H9 (cell line): ENCODE data around the gene CDH1. TPM values are rescaled to one million over a fixed set of nuclear protein-coding genes. Genes with fewer than 3 reads are reported as not detected.

Experiments used
- DNase-seq: peaks from one replicate; pipeline ENCODE4 v3.0.0-alpha.2; 2017
- H2AFZ ChIP-seq: one replicate; pipeline ENCODE4 v1.6.1; 2013; ENCODE audit warnings: mild to moderate bottlenecking, low read length, control low read depth, moderate library complexity
- H2AK5ac ChIP-seq: 2 replicates; pipeline ENCODE4 v1.6.1; 2013; ENCODE audit warnings: low read length, control low read depth, mixed read lengths; ENCODE audit not compliant: insufficient read length
- H2BK120ac ChIP-seq: one replicate; pipeline ENCODE4 v1.6.1; 2013; ENCODE audit warnings: low read depth, mild to moderate bottlenecking, low read length, control low read depth, inconsistent platforms; ENCODE audit not compliant: poor library complexity, severe bottlenecking
- H2BK12ac ChIP-seq: 2 replicates; pipeline ENCODE4 v1.6.1; 2013; ENCODE audit warnings: low read length, control low read depth, mixed read lengths, low read depth; ENCODE audit not compliant: insufficient read length
- H2BK15ac ChIP-seq: 2 replicates; pipeline ENCODE4 v1.6.1; 2013; ENCODE audit warnings: low read depth, low read length, control low read depth
- H2BK20ac ChIP-seq: one replicate; pipeline ENCODE4 v1.6.1; 2013; ENCODE audit warnings: low read depth, mild to moderate bottlenecking, low read length, control low read depth, inconsistent platforms; ENCODE audit not compliant: poor library complexity, severe bottlenecking
- H2BK5ac ChIP-seq: 2 replicates; pipeline ENCODE4 v1.6.1; 2013; ENCODE audit warnings: low read length, control low read depth, mixed read lengths; ENCODE audit not compliant: insufficient read length
- H3K14ac ChIP-seq: 2 replicates; pipeline ENCODE4 v1.6.1; 2013; ENCODE audit warnings: low read length, control low read depth; ENCODE audit not compliant: insufficient read depth
- H3K18ac ChIP-seq: 2 replicates; pipeline ENCODE4 v1.6.1; 2013; ENCODE audit warnings: low read depth, mild to moderate bottlenecking, mixed read lengths, low read length, control low read depth; ENCODE audit not compliant: insufficient read length
- H3K23ac ChIP-seq: 2 replicates; pipeline ENCODE4 v1.6.1; 2013; ENCODE audit warnings: low read length, control low read depth, mixed read lengths, low read depth; ENCODE audit not compliant: insufficient read length
- H3K23me2 ChIP-seq: 2 replicates; pipeline ENCODE4 v1.6.1; 2013; ENCODE audit warnings: low read depth, mild to moderate bottlenecking, mixed read lengths, low read length, control low read depth; ENCODE audit not compliant: insufficient read length, poor library complexity, severe bottlenecking
- H3K27ac ChIP-seq: 2 replicates; pipeline ENCODE4 v1.5.1; 2013; ENCODE audit warnings: low read length, control low read depth, mixed read lengths, low read depth; ENCODE audit not compliant: insufficient read length
- H3K27me3 ChIP-seq: 2 replicates; pipeline ENCODE4 v1.6.1; 2013; ENCODE audit warnings: low read length, control low read depth, inconsistent platforms; ENCODE audit not compliant: insufficient read depth
- H3K4ac ChIP-seq: 2 replicates; pipeline ENCODE4 v1.6.1; 2013; ENCODE audit warnings: low read depth, mild to moderate bottlenecking, control low read depth, inconsistent platforms, low read length, moderate library complexity
- H3K4me1 ChIP-seq: 2 replicates; pipeline ENCODE4 v1.6.1; 2013; ENCODE audit warnings: low read length, control low read depth, inconsistent platforms; ENCODE audit not compliant: insufficient read depth
- H3K4me2 ChIP-seq: 2 replicates; pipeline ENCODE4 v1.6.1; 2013; ENCODE audit warnings: low read length, control low read depth, mixed read lengths; ENCODE audit not compliant: insufficient read length, insufficient read depth
- H3K56ac ChIP-seq: 2 replicates; pipeline ENCODE4 v1.6.1; 2013; ENCODE audit warnings: low read depth, mild to moderate bottlenecking, mixed read lengths, low read length, control low read depth; ENCODE audit not compliant: insufficient read length
- H3K79me1 ChIP-seq: 2 replicates; pipeline ENCODE4 v1.6.1; 2013; ENCODE audit warnings: low read depth, mild to moderate bottlenecking, moderate library complexity, low read length, control low read depth, inconsistent platforms; ENCODE audit not compliant: insufficient read depth, poor library complexity, severe bottlenecking
- H3K79me2 ChIP-seq: 2 replicates; pipeline ENCODE4 v1.6.1; 2013; ENCODE audit warnings: low read length, control low read depth, inconsistent platforms; ENCODE audit not compliant: insufficient read depth
- H3K9ac ChIP-seq: 2 replicates; pipeline ENCODE4 v1.6.1; 2013; ENCODE audit warnings: low read length, control low read depth, mixed read lengths; ENCODE audit not compliant: insufficient read length; ENCODE audit errors: extremely low read depth
- H3K9me3 ChIP-seq: one replicate; pipeline ENCODE4 v1.6.1; 2013; ENCODE audit warnings: low read depth, low read length, inconsistent platforms; ENCODE audit not compliant: control insufficient read depth
- H3T11ph ChIP-seq: one replicate; pipeline ENCODE4 v1.6.1; 2013; ENCODE audit warnings: mild to moderate bottlenecking, low read length, control low read depth, inconsistent platforms
- H4K20me1 ChIP-seq: one replicate; pipeline ENCODE4 v1.6.1; 2013; ENCODE audit not compliant: control insufficient read depth, insufficient read length, insufficient read depth
- H4K5ac ChIP-seq: 2 replicates; pipeline ENCODE4 v1.6.1; 2013; ENCODE audit warnings: low read depth, mild to moderate bottlenecking, mixed read lengths, low read length, control low read depth; ENCODE audit not compliant: insufficient read length
- H4K8ac ChIP-seq: replicated peaks from 2 replicates; pipeline ENCODE4 v1.6.1; 2013; ENCODE audit warnings: low read length, control low read depth, mixed read lengths, low read depth; ENCODE audit not compliant: insufficient read length
- H4K91ac ChIP-seq: 2 replicates; pipeline ENCODE4 v1.6.1; 2013; ENCODE audit warnings: low read depth, mild to moderate bottlenecking, moderate library complexity, mixed read lengths, low read length, control low read depth; ENCODE audit not compliant: insufficient read length
- H3K27ac Mint-ChIP-seq, 3 experiments: 2 replicates in 2 of 3; 3 replicates in 1 of 3; pipeline ENCODE4 v1.8.0; 2020 to 2021; ENCODE audit warnings: mixed read lengths in 3 of 3, mild to moderate bottlenecking in 1 of 3, moderate library complexity in 1 of 3
- H3K27me3 Mint-ChIP-seq: 2 replicates; pipeline ENCODE4 v1.8.0; 2021; ENCODE audit warnings: low read depth, mild to moderate bottlenecking, moderate library complexity, mixed read lengths
- H3K36me3 Mint-ChIP-seq, 3 experiments: 2 replicates in 2 of 3; 3 replicates in 1 of 3; pipeline ENCODE4 v1.8.0; 2020 to 2021; ENCODE audit warnings: low read depth in 3 of 3, mixed read lengths in 3 of 3; ENCODE audit not compliant: insufficient read depth in 1 of 3
- H3K4me1 Mint-ChIP-seq, 2 experiments: 2 replicates each; pipeline ENCODE4 v1.8.0; 2020; ENCODE audit warnings: mixed read lengths in 2 of 2
- H3K4me3 Mint-ChIP-seq, 2 experiments: 2 replicates in 1 of 2; 3 replicates in 1 of 2; pipeline ENCODE4 v1.8.0; 2020 to 2021; ENCODE audit warnings: mild to moderate bottlenecking in 2 of 2, mixed read lengths in 2 of 2, moderate library complexity in 1 of 2
- H3K9me3 Mint-ChIP-seq, 2 experiments: 2 replicates in 1 of 2; 3 replicates in 1 of 2; pipeline ENCODE4 v1.8.0; 2020; ENCODE audit warnings: mild to moderate bottlenecking in 2 of 2, mixed read lengths in 2 of 2, moderate library complexity in 1 of 2
- CTCF ChIP-seq: fragments of 200-600 bp; sonication (generic); conservative IDR thresholded peaks from 3 replicates; pipeline ENCODE4 v1.8.0; 2021; ENCODE audit warnings: antibody characterized with exemption, mild to moderate bottlenecking
- WGBS: extraction: QIAGEN DNeasy Blood & Tissue Kit; methylation state at CpG from one replicate; pipeline ENCODE4 v1.1.7; 2013; ENCODE audit warnings: missing lambda C conversion rate, low lambda C conversion rate, mixed read lengths; ENCODE audit not compliant: insufficient read length; ENCODE audit errors: extremely low coverage; 5-methylcytosine and 5-hydroxymethylcytosine counted together
- total RNA-seq: library from RNA; stranded (reverse); gene quantifications from 2 replicates; pipeline ENCODE4 v1.2.1, GENCODE V29; 2021

The CDH1 gene
- total RNA-seq, 1 experiment from 2014 or later, result 237 TPM

GRCh38 chr16:68719993-68720489 lies 17.1 kb upstream of the CDH1 start:
- WGBS, result no CpG with 5 or more reads among the region's 2 CpGs
- Histone ChIP-seq H2AK5ac (no peak overlapping the region), H3K4me1 (no peaks in the 10 kb centered on the region), H3K79me1 (no peaks in the 10 kb centered on the region), H4K20me1 (no peaks in the 10 kb centered on the region), H3T11ph (no peak overlapping the region), H4K5ac (no peak overlapping the region), H2AFZ (no peak overlapping the region), H2BK20ac (no peak overlapping the region), H4K8ac (no peak overlapping the region), H3K9me3 (no peaks in the 10 kb centered on the region), H3K23me2 (no peaks in the 10 kb centered on the region), H3K27ac (no peak overlapping the region), H2BK120ac (no peak overlapping the region), H3K9ac (no peak overlapping the region), H4K91ac (no peak overlapping the region), H3K79me2 (no peaks in the 10 kb centered on the region), H3K14ac (no peak overlapping the region), H3K4ac (no peak overlapping the region), H3K56ac (no peak overlapping the region), H3K27me3 (no peaks in the 10 kb centered on the region), H3K18ac (no peak overlapping the region), H3K23ac (no peak overlapping the region), H2BK15ac (no peak overlapping the region), H2BK5ac (no peak overlapping the region), H3K4me2 (no peak overlapping the region), H2BK12ac (no peak overlapping the region)
- H3K4me1 Mint-ChIP-seq, result peaks cover 6% of the 10 kb centered on the region in 2 experiments
- H3K27me3 Mint-ChIP-seq, result peaks cover 1% of the 10 kb centered on the region; the same call in 1 of the 2 replicates
- no peak overlapping the region for H3K27ac Mint-ChIP-seq
- DNase-seq, result no peak
- no peak for TF ChIP-seq CTCF
- peaks cover 2 to 3% of the 10 kb centered on the region in 2 experiments; a peak in 2 of 5 replicates for H3K9me3 Mint-ChIP-seq
- no peak overlapping the region; a peak in 1 of 5 replicates for H3K4me3 Mint-ChIP-seq
- no peaks in the 10 kb centered on the region; a peak in 2 of 7 replicates for H3K36me3 Mint-ChIP-seq
